Endothelial cell of umbilical vein (primary cell): ENCODE measurements around the gene NR3C2. TPM values are rescaled to one million over a fixed set of nuclear protein-coding genes. Genes with fewer than 3 reads are reported as not detected.

ENCODE experiments used
- BruUV-seq: library from RNA; stranded (reverse); fragments of 400-500 nt; replicated peaks from 2 replicates; lab custom pipeline; 2021; lab: Mats Ljungman, UMichigan
- CTCF ChIA-PET: fragments of 300-600, 350-600 bp; sonication (Branson Sonifier 250); formaldehyde crosslinking; loops from one replicate; lab custom pipeline; 2021; ENCODE audit warnings: antibody characterized with exemption, inconsistent platforms; lab: Charles Lee
- POLR2A ChIA-PET: fragments of 300-600, 350-600 bp; sonication (Branson Sonifier 250); formaldehyde crosslinking; loops from one replicate; lab custom pipeline; 2021; ENCODE audit warnings: antibody characterized with exemption, inconsistent platforms; lab: Charles Lee
- DNase-seq: peaks from one replicate; pipeline ENCODE4 v3.0.0-alpha.2; 2011; ENCODE audit warnings: low read depth, low spot score
- FAIRE-seq: peaks from 2 replicates; lab custom pipeline; 2011; peaks lifted over from hg19 to GRCh38; lab: Jason Lieb, UNC
- H2AFZ ChIP-seq: 2 replicates; pipeline ENCODE4 v1.6.0; 2012; ENCODE audit warnings: low read depth, low read length, control low read depth, inconsistent platforms
- H3K27ac ChIP-seq: 2 replicates; pipeline ENCODE4 v1.5.1; 2011; ENCODE audit warnings: low read depth, mild to moderate bottlenecking, control low read depth, low read length, moderate library complexity; ENCODE audit not compliant: insufficient read depth
- H3K27me3 ChIP-seq, 2 experiments: 2 replicates each; pipeline versions ENCODE4 v1.6.0 to v1.6.1; 2011; ENCODE audit warnings: low read length in 2 of 2, mixed read lengths in 1 of 2; ENCODE audit not compliant: control insufficient read depth in 2 of 2, insufficient read depth in 2 of 2
- H3K36me3 ChIP-seq, 2 experiments: 2 replicates in 1 of 2; 3 replicates in 1 of 2; pipeline ENCODE4 v1.5.1; 2011; ENCODE audit warnings: low read length in 2 of 2, mild to moderate bottlenecking in 1 of 2, moderate library complexity in 1 of 2; ENCODE audit not compliant: control insufficient read depth in 2 of 2, insufficient read depth in 2 of 2; ENCODE audit errors: extremely low read depth in 1 of 2
- H3K4me1 ChIP-seq: 3 replicates; pipeline ENCODE4 v1.5.1; 2011; ENCODE audit warnings: mild to moderate bottlenecking, low read length; ENCODE audit not compliant: control insufficient read depth, insufficient read depth; ENCODE audit errors: extremely low read depth
- H3K4me2 ChIP-seq: 2 replicates; pipeline ENCODE4 v1.6.1; 2011; ENCODE audit warnings: low read length, control low read depth, mixed read lengths; ENCODE audit not compliant: insufficient read depth
- H3K4me3 ChIP-seq, 3 experiments: fragments of 200-600 bp in 1 of 3; sonication (generic), shearing (Covaris generic) in 1 of 3; replicated peaks in 1 of 3; 2 replicates each; pipeline ENCODE4 v1.5.1; 2011 to 2016; ENCODE audit warnings: control low read depth in 3 of 3, low read length in 3 of 3, mild to moderate bottlenecking in 2 of 3, inconsistent platforms in 1 of 3, low read depth in 1 of 3, moderate library complexity in 1 of 3; ENCODE audit not compliant: insufficient read depth in 1 of 3
- H3K79me2 ChIP-seq: 2 replicates; pipeline ENCODE4 v1.6.0; 2012; ENCODE audit warnings: low read length, inconsistent platforms; ENCODE audit not compliant: control insufficient read depth, insufficient read depth
- H3K9ac ChIP-seq: replicated peaks from 2 replicates; pipeline ENCODE3; 2011; ENCODE audit warnings: low read length, control low read depth; ENCODE audit not compliant: insufficient read depth; ENCODE audit errors: extremely low read depth
- H3K9me1 ChIP-seq: replicated peaks from 3 replicates; pipeline ENCODE4 v1.6.0; 2011; ENCODE audit warnings: mild to moderate bottlenecking, low read length; ENCODE audit not compliant: control insufficient read depth, insufficient read depth; ENCODE audit errors: extremely low read depth
- H3K9me3 ChIP-seq: replicated peaks from 2 replicates; pipeline ENCODE4 v1.5.1; 2012; ENCODE audit warnings: low read length, inconsistent platforms; ENCODE audit not compliant: control insufficient read depth, insufficient read depth
- H4K20me1 ChIP-seq: replicated peaks from 2 replicates; pipeline ENCODE3; 2011; ENCODE audit warnings: mild to moderate bottlenecking, low read length; ENCODE audit not compliant: control insufficient read depth, insufficient read depth; ENCODE audit errors: extremely low read depth
- CTCF ChIP-seq, 2 donors: IDR thresholded peaks; 1 replicate in 1 of 2; 2 replicates in 1 of 2; pipeline ENCODE4 v1.5.1; 2011; ENCODE audit warnings: low read length in 2 of 2, mild to moderate bottlenecking in 2 of 2, moderate library complexity in 2 of 2, control low read depth in 1 of 2, inconsistent platforms in 1 of 2, low read depth in 1 of 2; ENCODE audit not compliant: insufficient read depth in 1 of 2; ENCODE audit errors: extremely low read depth in 1 of 2
- EZH2 ChIP-seq: IDR thresholded peaks from 2 replicates; pipeline ENCODE4 v1.6.1; 2012; ENCODE audit warnings: borderline replicate concordance, low read depth, mild to moderate bottlenecking, moderate library complexity, low read length, inconsistent platforms; ENCODE audit not compliant: severe bottlenecking
- FOS ChIP-seq: IDR thresholded peaks from 2 replicates; pipeline ENCODE4 v1.6.1; 2011; ENCODE audit warnings: mild to moderate bottlenecking, low read length, moderate library complexity, borderline replicate concordance; ENCODE audit not compliant: insufficient read depth
- GATA2 ChIP-seq: IDR thresholded peaks from 2 replicates; pipeline ENCODE4 v1.7.0; 2011; ENCODE audit warnings: low read depth, mild to moderate bottlenecking, moderate library complexity, mixed read lengths, low read length; ENCODE audit not compliant: insufficient read length, insufficient read depth
- JUN ChIP-seq: IDR thresholded peaks from 2 replicates; pipeline ENCODE4 v1.6.1; 2011; ENCODE audit warnings: borderline replicate concordance, low read depth; ENCODE audit not compliant: insufficient read length, insufficient read depth
- MAX ChIP-seq: IDR thresholded peaks from 2 replicates; pipeline ENCODE4 v1.6.1; 2011; ENCODE audit not compliant: insufficient read depth, insufficient read length
- MYC ChIP-seq: IDR thresholded peaks from one replicate; pipeline ENCODE4 v1.6.1; 2011; ENCODE audit warnings: mild to moderate bottlenecking, low read depth, low read length
- POLR2A ChIP-seq: IDR thresholded peaks from 2 replicates; pipeline ENCODE4 v1.6.1; 2012; ENCODE audit warnings: low read depth, mild to moderate bottlenecking, control low read depth, low read length
- POLR2AphosphoS5 ChIP-seq: IDR thresholded peaks from 2 replicates; pipeline ENCODE4 v1.6.1; 2012; ENCODE audit warnings: low read depth, mild to moderate bottlenecking, control low read depth, low read length, moderate library complexity; ENCODE audit not compliant: insufficient read depth
- dilution Hi-C: fragments of 300-500 bp; cut with MboI; formaldehyde crosslinking; loops from one replicate; pipeline ENCODE4 v1.15.0; 2019; ENCODE audit warnings: low sequenced_read_pairs; ENCODE audit not compliant: extremely low pct_ligation_motif_present
- intact Hi-C: fragments of 100-400 bp; cut with micrococcal nuclease; formaldehyde crosslinking; loops from one replicate; pipeline ENCODE4 v1.10.0; 2022
- polyA plus RNA-seq, 4 experiments: library from polyadenylated mRNA; depleted of rRNA in 3 of 4; stranded (reverse) in 3 of 4; unstranded in 1 of 4; fragments of >200 nt; gene quantifications; 2 replicates each; pipeline versions ENCODE4 v1.2.1 to v1.2.3, GENCODE V29; 2011 to 2012; ENCODE audit warnings: missing spikeins in 1 of 4
- total RNA-seq: library from RNA; stranded (reverse); gene quantifications from 2 replicates; pipeline ENCODE4 v1.2.3, GENCODE V29; 2021

Gene NR3C2
- total and polyA plus RNA-seq, 2 donors (not counting 3 experiments of a cell fraction or from before 2014, with no cell fraction given) = 4.8 to 16.4 TPM

- no peak overlapping the region for H3K4me3 ChIP-seq
- no peaks in the 10 kb centered on the region for H3K36me3 ChIP-seq
- no peaks in the 10 kb centered on the region for H3K9me1 ChIP-seq
- no peak overlapping the region for H3K9ac ChIP-seq
- intact Hi-C loops = no loop called here
- H3K9me3 ChIP-seq = no peaks in the 10 kb centered on the region
- H3K4me2 ChIP-seq = peak overlapping the region; percentile 26
- no peaks in the 10 kb centered on the region for H3K4me1 ChIP-seq
- H4K20me1 ChIP-seq = no peaks in the 10 kb centered on the region
- H3K27ac ChIP-seq = no peak overlapping the region
- dilution Hi-C loops = no loop called here
- H3K79me2 ChIP-seq = no peaks in the 10 kb centered on the region
- H3K27me3 ChIP-seq = no peaks in the 10 kb centered on the region
- FAIRE-seq (peak; percentile 38), DNase-seq (peak; percentile 43)
- CTCF ChIA-PET = interaction anchor here (0.9 kb wide), 1 partner anchor 10 kb away, joined by 3 read pairs; no protein-coding TSS in a partner anchor
- no TSS peak for BruUV-seq
- TF ChIP-seq POLR2A = no peak
- TF ChIP-seq CTCF (IDR thresholded peaks at IDR 0.05; ENCODE audit: extremely low read depth in 1 of 2, insufficient read depth in 1 of 2, low read depth in 1 of 2, low read length in 2 of 2) = no peak
- no peak for TF ChIP-seq FOS
- no peak for TF ChIP-seq MYC
- TF ChIP-seq JUN = no peak
- TF ChIP-seq GATA2 = no peak
- TF ChIP-seq EZH2 = no peak
- TF ChIP-seq MAX = no peak
- no peak for TF ChIP-seq POLR2AphosphoS5
- H2AFZ ChIP-seq = peak overlapping the region; percentile 56
- POLR2A ChIA-PET = no interaction called here
Measured at GRCh38 chr4:148166132-148166591, 276.1 kb downstream of the NR3C2 start.
